HepG2 (cell line): ENCODE measurements around the gene LTBR. TPM values are rescaled to one million over a fixed set of nuclear protein-coding genes. Genes with fewer than 3 reads are reported as not detected.

Source experiments
- FOSL1 ChIP-seq: sonication (generic); formaldehyde crosslinking; IDR thresholded peaks from 2 replicates; pipeline ENCODE4 v1.9.0; 2021; ENCODE audit warnings: missing genetic modification reagents, borderline replicate concordance
- MAZ ChIP-seq, 2 experiments: sonication (generic) in 1 of 2; formaldehyde crosslinking in 1 of 2; IDR thresholded peaks; 2 replicates each; pipeline versions ENCODE4 v1.5.0 to v1.6.1; 2012 to 2020; ENCODE audit warnings: low read depth in 2 of 2, mild to moderate bottlenecking in 2 of 2, borderline replicate concordance in 1 of 2, improper control_type of control experiment in 1 of 2, low read length in 1 of 2, missing genetic modification reagents in 1 of 2, moderate library complexity in 1 of 2
- PBX2 ChIP-seq: IDR thresholded peaks from 2 replicates; pipeline ENCODE4 v1.6.1; 2016; ENCODE audit warnings: control low read depth
- TFE3 ChIP-seq: IDR thresholded peaks from 2 replicates; pipeline ENCODE4 v1.6.1; 2016
- THAP11 ChIP-seq: IDR thresholded peaks from 2 replicates; pipeline ENCODE4 v1.6.1; 2016; ENCODE audit warnings: missing biosample characterization, missing genetic modification reagents
- ZBED4 ChIP-seq: sonication (generic); formaldehyde crosslinking; IDR thresholded peaks from 2 replicates; pipeline ENCODE4 v1.4.0; 2020; ENCODE audit warnings: missing genetic modification reagents, borderline replicate concordance
- ZFYVE20 ChIP-seq: sonication (generic); formaldehyde crosslinking; IDR thresholded peaks from 2 replicates; pipeline ENCODE4 v1.8.0; 2023; ENCODE audit warnings: low read depth, mild to moderate bottlenecking, moderate library complexity, missing genetic modification reagents, borderline replicate concordance
- ZNF609 ChIP-seq: sonication (generic); formaldehyde crosslinking; IDR thresholded peaks from 2 replicates; pipeline ENCODE4 v1.4.0; 2020; ENCODE audit warnings: mild to moderate bottlenecking, missing genetic modification reagents, borderline replicate concordance
- ZNF629 ChIP-seq: sonication (generic); formaldehyde crosslinking; conservative IDR thresholded peaks from 2 replicates; pipeline ENCODE4 v1.5.0; 2020; ENCODE audit warnings: missing genetic modification reagents
- ZNF770 ChIP-seq: sonication (generic); formaldehyde crosslinking; IDR thresholded peaks from 2 replicates; pipeline ENCODE4 v1.5.0; 2020; ENCODE audit warnings: mild to moderate bottlenecking, missing genetic modification reagents
- polyA plus RNA-seq, 8 experiments: library from polyadenylated mRNA; depleted of rRNA in 3 of 8; stranded (reverse) in 7 of 8; unstranded in 1 of 8; fragments of >200 nt; fragmentation: Illumina TruSeq in 4 of 8; extraction: Trizol in 4 of 8; gene quantifications; 2 replicates each; pipeline versions ENCODE4 v1.2.1 to v1.2.3, GENCODE V29; 2011 to 2016; ENCODE audit warnings: low read depth in 4 of 8, missing spikeins in 1 of 8, mixed read lengths in 1 of 8; ENCODE audit not compliant: insufficient read depth in 1 of 8
- total RNA-seq, 5 experiments: library from RNA; depleted of rRNA; stranded (reverse); fragments of >200 nt; fragmentation: Illumina TruSeq; extraction: Trizol; gene quantifications; 2 replicates each; pipeline ENCODE4 v1.2.3, GENCODE V29; 2016; ENCODE audit warnings: low read depth in 1 of 5

The LTBR gene
- total and polyA plus RNA-seq, 2 of the 13 experiments (the other 11 are each of a cell fraction or from before 2014, with no cell fraction given): 31.4 to 34.8 TPM

GRCh38 chr12:6370994-6371754, 12.8 kb upstream of the LTBR start (continued):
- TF ChIP-seq THAP11 (CRISPR knock-in tag) (0 out of 2 replicates have a peak, but pooled peaks have one; percentile 12), FOSL1 (CRISPR knock-in tag) (peak; percentile 63; the same call in 1 of the 2 replicates), ZBED4 (no peak), ZNF609 (CRISPR knock-in tag) (peak; percentile 60; the same call in 1 of the 2 replicates), TFE3 (CRISPR knock-in tag) (0 out of 2 replicates have a peak, but pooled peaks have one; percentile 19), ZFYVE20 (CRISPR knock-in tag) (no peak), ZNF770 (CRISPR knock-in tag) (no peak), MAZ (IDR thresholded peaks at IDR 0.05; ENCODE audit: borderline replicate concordance, low read depth, low read length) (peak; percentile 78; the same call in 1 of the 2 replicates), MAZ (CRISPR knock-in tag; IDR thresholded peaks at IDR 0.05; ENCODE audit: low read depth) (no peak), ZNF629 (0 out of 2 replicates have a peak, but pooled peaks have one; percentile 13), PBX2 (CRISPR knock-in tag) (peak; percentile 88)
